GM21737 (cell line): Measurements from ENCODE around the gene PPARA.

Source experiments
- ATAC-seq: cut with Tn5 transposase; IDR thresholded peaks from one replicate; pipeline ENCODE4 v1.9.1; 2021; ENCODE audit warnings: mild to moderate bottlenecking, moderate library complexity; ENCODE audit not compliant: unreplicated experiment

PPARA gene

GRCh38 chr22:46290121-46290842 lies 140.0 kb downstream of the PPARA start:
- no peak for ATAC-seq

- ATAC-seq: no peak
Observed at GRCh38 chr22:46290843-46291785, 140.8 kb downstream of the PPARA start.

- ATAC-seq: no peak
Observed at GRCh38 chr22:46292173-46292572, 141.8 kb downstream of the PPARA start.

- ATAC-seq: no peak
Observed at GRCh38 chr22:46292732-46293131, 142.4 kb downstream of the PPARA start.
